GM23338 (cell line): ENCODE results near the gene FGF2. TPM values are rescaled to one million over a fixed set of nuclear protein-coding genes. Genes with fewer than 3 reads are reported as not detected.

ENCODE experiments used
- ATAC-seq: fragments of 200-7000 bp; cut with Tn5 transposase; 3 replicates; pipeline ENCODE4 v1.9.1; 2020
- DNase-seq: peaks from one replicate; pipeline ENCODE4 v3.0.0-alpha.2; 2015; ENCODE audit warnings: low spot score
- H2AFZ ChIP-seq: fragments of 200-600 bp; sonication (generic); 2 replicates; pipeline ENCODE4 v1.8.0; 2016; ENCODE audit warnings: antibody characterized with exemption, mild to moderate bottlenecking, moderate library complexity
- H3F3A ChIP-seq: fragments of 200-600 bp; sonication (generic); replicated peaks from 2 replicates; pipeline ENCODE4 v1.8.0; 2017; ENCODE audit warnings: antibody characterized with exemption, mixed run types, low read depth
- H3K27ac ChIP-seq: fragments of 200-600 bp; sonication (generic); 2 replicates; pipeline ENCODE4 v1.6.1; 2016; ENCODE audit warnings: low read depth
- H3K27me3 ChIP-seq: fragments of 200-600 bp; sonication (generic); 2 replicates; pipeline ENCODE4 v1.8.0; 2016; ENCODE audit warnings: mild to moderate bottlenecking, mixed run types, moderate library complexity; ENCODE audit not compliant: insufficient read depth
- H3K36me3 ChIP-seq: fragments of 200-600 bp; sonication (generic); 2 replicates; pipeline ENCODE4 v1.8.0; 2016; ENCODE audit warnings: mild to moderate bottlenecking; ENCODE audit not compliant: insufficient read depth
- H3K4me1 ChIP-seq: fragments of 200-600 bp; sonication (generic); 2 replicates; pipeline ENCODE4 v1.8.0; 2016; ENCODE audit warnings: mild to moderate bottlenecking, moderate library complexity; ENCODE audit not compliant: insufficient read depth
- H3K4me2 ChIP-seq: fragments of 200-600 bp; sonication (generic); 2 replicates; pipeline ENCODE4 v1.7.1; 2017; ENCODE audit warnings: mixed run types
- H3K4me3 ChIP-seq: fragments of 200-600 bp; sonication (generic); 2 replicates; pipeline ENCODE4 v1.6.1; 2016; ENCODE audit warnings: mixed run types
- H3K79me2 ChIP-seq: fragments of 200-600 bp; sonication (generic); replicated peaks from 2 replicates; pipeline ENCODE4 v1.8.0; 2017; ENCODE audit warnings: mild to moderate bottlenecking; ENCODE audit not compliant: insufficient read depth
- H3K9me2 ChIP-seq: fragments of 200-600 bp; sonication (generic); 2 replicates; pipeline ENCODE4 v1.8.0; 2017; ENCODE audit not compliant: insufficient read depth
- H4K20me1 ChIP-seq: fragments of 200-600 bp; sonication (generic); replicated peaks from 2 replicates; pipeline ENCODE4 v1.8.0; 2017; ENCODE audit warnings: mild to moderate bottlenecking; ENCODE audit not compliant: insufficient read depth
- H3K27ac Mint-ChIP-seq: 2 replicates; pipeline ENCODE4 v1.8.0; 2020; ENCODE audit warnings: inconsistent platforms, mild to moderate bottlenecking, moderate library complexity, mixed read lengths
- H3K27me3 Mint-ChIP-seq: 3 replicates; pipeline ENCODE4 v1.8.0; 2022; ENCODE audit warnings: low read depth, mild to moderate bottlenecking, moderate library complexity, mixed read lengths, inconsistent platforms; ENCODE audit not compliant: insufficient read depth, poor library complexity
- H3K36me3 Mint-ChIP-seq: 3 replicates; pipeline ENCODE4 v1.8.0; 2021; ENCODE audit warnings: low read depth, mild to moderate bottlenecking, inconsistent platforms, moderate library complexity, mixed read lengths
- H3K4me1 Mint-ChIP-seq: 3 replicates; pipeline ENCODE4 v1.8.0; 2020; ENCODE audit warnings: mild to moderate bottlenecking, inconsistent platforms, mixed read lengths
- H3K4me3 Mint-ChIP-seq: 3 replicates; pipeline ENCODE4 v1.8.0; 2021; ENCODE audit warnings: moderate library complexity, mild to moderate bottlenecking, inconsistent platforms, mixed read lengths
- H3K9me3 Mint-ChIP-seq: 3 replicates; pipeline ENCODE4 v1.8.0; 2020; ENCODE audit warnings: moderate library complexity, mild to moderate bottlenecking, inconsistent platforms, mixed read lengths
- CREB1 ChIP-seq: fragments of 250-450 bp; sonication (Bioruptor Pico); IDR thresholded peaks from 2 replicates; pipeline ENCODE4 v1.5.0; 2020; ENCODE audit warnings: low read depth, mild to moderate bottlenecking, moderate library complexity
- CTCF ChIP-seq, 2 experiments: fragments of 200-600 bp in 1 of 2; sonication (generic) in 1 of 2; conservative IDR thresholded peaks; 2 replicates each; pipeline versions ENCODE4 v1.5.1 to v1.6.1; 2016 to 2017; ENCODE audit warnings: antibody characterized with exemption in 2 of 2, low read depth in 2 of 2, mild to moderate bottlenecking in 2 of 2, moderate library complexity in 1 of 2
- ETS1 ChIP-seq: IDR thresholded peaks from 2 replicates; pipeline ENCODE4 v1.6.1; 2016; ENCODE audit warnings: antibody characterized with exemption
- EZH2 ChIP-seq: fragments of 200-600 bp; sonication (generic); IDR thresholded peaks from one replicate; pipeline ENCODE4 v1.8.0; 2017; ENCODE audit warnings: antibody characterized with exemption, mild to moderate bottlenecking, low read depth; ENCODE audit not compliant: unreplicated experiment
- EZH2phosphoT487 ChIP-seq: fragments of 200-600 bp; sonication (generic); IDR thresholded peaks from one replicate; pipeline ENCODE4 v1.8.1; 2018; ENCODE audit warnings: antibody characterized with exemption; ENCODE audit not compliant: unreplicated experiment
- JUNB ChIP-seq: IDR thresholded peaks from one replicate; pipeline ENCODE4 v1.6.1; 2016; ENCODE audit warnings: antibody characterized with exemption; ENCODE audit not compliant: unreplicated experiment
- NANOG ChIP-seq: IDR thresholded peaks from 2 replicates; pipeline ENCODE4 v1.6.1; 2016; ENCODE audit warnings: antibody characterized with exemption, borderline replicate concordance
- POLR2AphosphoS5 ChIP-seq: IDR thresholded peaks from 2 replicates; pipeline ENCODE4 v1.6.1; 2016; ENCODE audit warnings: antibody characterized with exemption, low read depth
- REST ChIP-seq: IDR thresholded peaks from one replicate; pipeline ENCODE4 v1.6.1; 2018; ENCODE audit warnings: antibody characterized with exemption; ENCODE audit not compliant: unreplicated experiment
- STAT1 ChIP-seq: IDR thresholded peaks from one replicate; pipeline ENCODE4 v1.6.1; 2016; ENCODE audit warnings: antibody characterized with exemption; ENCODE audit not compliant: unreplicated experiment
- ZNF114 ChIP-seq: fragments of 250-450 bp; sonication (Bioruptor Pico); IDR thresholded peaks from 2 replicates; pipeline ENCODE4 v1.5.0; 2020; ENCODE audit warnings: mild to moderate bottlenecking, moderate library complexity
- ZNF331 ChIP-seq: fragments of 250-450 bp; sonication (Bioruptor Pico); IDR thresholded peaks from 2 replicates; pipeline ENCODE4 v1.5.0; 2020; ENCODE audit warnings: low read depth, mild to moderate bottlenecking, moderate library complexity
- ZNF462 ChIP-seq: fragments of 250-450 bp; sonication (Bioruptor Pico); IDR thresholded peaks from 2 replicates; pipeline ENCODE4 v1.5.0; 2020; ENCODE audit warnings: mild to moderate bottlenecking, moderate library complexity
- polyA plus RNA-seq: library from polyadenylated mRNA; unstranded; fragments of >200 nt; fragmentation: Nextera tagmentation; extraction: Ambion mirVana; gene quantifications from 2 replicates; pipeline ENCODE4 v1.2.1, GENCODE V29; 2016
- total RNA-seq: library from RNA; depleted of rRNA; stranded (reverse); fragments of >200 nt; shearing (Covaris generic); gene quantifications from 2 replicates; pipeline ENCODE4 v1.2.3, GENCODE V29; 2014

Gene FGF2
- total and polyA plus RNA-seq, 2 experiments from 2014 or later = 28.3 to 84.4 TPM

GRCh38 chr4:122898370-122899150 is 71.9 kb downstream of the FGF2 start:
- H3K36me3 Mint-ChIP-seq = peaks cover 53% of the 10 kb centered on the region
- H3K79me2 ChIP-seq = 0 out of 2 replicates have a peak, but pooled peaks cover 4% of the 10 kb centered on the region
- H3K4me2 ChIP-seq = no peak overlapping the region
- no peak overlapping the region for H2AFZ ChIP-seq
- H4K20me1 ChIP-seq = no peaks in the 10 kb centered on the region
- DNase-seq (no peak), ATAC-seq (no peak)
- H3K4me1 Mint-ChIP-seq = peaks cover 24% of the 10 kb centered on the region
- H3K9me2 ChIP-seq = no peaks in the 10 kb centered on the region
- H3F3A ChIP-seq = peaks cover 8% of the 10 kb centered on the region; the same call in 1 of the 2 replicates
- peaks cover 5% of the 10 kb centered on the region; the same call in 1 of the 2 replicates for H3K36me3 ChIP-seq
- no peak overlapping the region for H3K27ac ChIP-seq
- no peak for TF ChIP-seq POLR2AphosphoS5
- no peak for TF ChIP-seq ETS1
- TF ChIP-seq EZH2phosphoT487 = no peak
- TF ChIP-seq REST = no peak
- no peak for TF ChIP-seq CREB1 (CRISPR knock-in tag)
- TF ChIP-seq NANOG = no peak
- no peak for TF ChIP-seq ZNF331 (CRISPR knock-in tag)
- no peak for TF ChIP-seq CTCF (conservative IDR thresholded peaks at IDR 0.05; ENCODE audit: low read depth in 2 of 2)
- TF ChIP-seq JUNB = no peak
- TF ChIP-seq STAT1 = no peak
- no peak for TF ChIP-seq EZH2
- TF ChIP-seq ZNF114 (CRISPR knock-in tag) = no peak
- TF ChIP-seq ZNF462 (CRISPR knock-in tag) = no peak
- no peak overlapping the region for H3K4me3 Mint-ChIP-seq
- no peak overlapping the region for H3K4me3 ChIP-seq
- no peaks in the 10 kb centered on the region for H3K27me3 ChIP-seq
- H3K9me3 Mint-ChIP-seq = peaks cover 16% of the 10 kb centered on the region; the same call in 1 of the 3 replicates
- peaks cover 8% of the 10 kb centered on the region for H3K27me3 Mint-ChIP-seq
- H3K27ac Mint-ChIP-seq = no peak overlapping the region
- peaks cover 16% of the 10 kb centered on the region; the same call in 1 of the 2 replicates for H3K4me1 ChIP-seq
